Mucosa of gallbladder (tissue), 1 donor: ENCODE data around the gene SELENOW. TPM values are rescaled to one million over a fixed set of nuclear protein-coding genes. Genes with fewer than 3 reads are reported as not detected.
"Not testable (repeated sequence)": the region's sequence is repeated elsewhere in the genome, so short reads cannot be mapped to it uniquely, and the experiment has no call there.

ENCODE experiments used
- DNase-seq: peaks from one replicate; pipeline ENCODE4 v3.0.0-alpha.2; 2020; ENCODE audit warnings: low spot score
- total RNA-seq: library from RNA; stranded (reverse); gene quantifications from one replicate; pipeline ENCODE4 v1.2.1, GENCODE V29; 2021
- donor health status: DM: no; HTN: no; CAD: no.

The SELENOW gene
- total RNA-seq, 1 donor from 2014 or later = 469 TPM

- peak; percentile 53 for DNase-seq
Measured at GRCh38 chr19:47781590-47782262, 3.2 kb downstream of the SELENOW start.

- no peak for DNase-seq
Measured at GRCh38 chr19:47786566-47786965, 8.1 kb downstream of the SELENOW start.

GRCh38 chr19:47787307-47787706 lies 8.8 kb downstream of the SELENOW start:
- DNase-seq = not testable (repeated sequence)

DNA sequence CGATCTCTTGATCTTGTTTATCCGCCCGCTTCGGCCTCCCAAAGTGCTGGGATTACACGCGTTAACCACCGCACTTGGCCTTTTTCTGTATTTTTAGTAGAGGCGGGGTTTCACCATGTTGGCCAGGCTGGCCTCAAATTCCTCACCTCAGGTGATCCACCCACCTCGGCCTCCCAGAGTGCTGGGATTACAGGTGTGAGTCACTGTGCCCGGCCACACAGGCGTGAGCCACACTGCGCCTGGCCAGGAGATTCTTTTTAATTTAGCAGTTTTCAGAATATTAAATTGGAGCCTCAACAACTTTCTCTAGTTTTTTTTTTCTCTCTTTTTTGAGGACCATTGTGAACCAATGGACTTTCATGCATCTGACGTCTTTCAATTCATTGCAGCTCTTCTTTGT lies 11.3 kb downstream of the SELENOW start:
- not testable (repeated sequence) for DNase-seq

GRCh38 chr19:47790398-47790814 lies 11.9 kb downstream of the SELENOW start:
- peak; percentile 75 for DNase-seq

DNA sequence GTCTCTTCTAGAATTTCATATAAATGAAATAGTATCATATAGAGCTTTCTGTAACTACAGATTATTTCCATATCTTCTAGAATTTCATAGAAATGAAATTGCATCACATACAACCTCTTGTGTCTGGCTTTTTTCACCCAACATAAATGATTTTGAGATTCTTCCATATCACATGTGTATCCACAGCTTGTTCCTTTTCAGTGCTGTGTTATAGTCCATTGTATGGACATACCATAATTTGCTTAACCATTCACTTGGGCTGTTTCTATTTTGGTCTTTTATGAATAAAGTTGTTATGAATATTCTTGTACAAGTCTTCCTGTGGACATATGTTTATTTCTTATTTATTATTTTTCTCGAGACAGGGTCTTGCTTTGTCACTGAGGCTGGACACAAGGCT lies 14.1 kb downstream of the SELENOW start:
- no peak for DNase-seq

- no peak for DNase-seq
Measured at GRCh38 chr19:47794526-47794925, 16.0 kb downstream of the SELENOW start.

DNA sequence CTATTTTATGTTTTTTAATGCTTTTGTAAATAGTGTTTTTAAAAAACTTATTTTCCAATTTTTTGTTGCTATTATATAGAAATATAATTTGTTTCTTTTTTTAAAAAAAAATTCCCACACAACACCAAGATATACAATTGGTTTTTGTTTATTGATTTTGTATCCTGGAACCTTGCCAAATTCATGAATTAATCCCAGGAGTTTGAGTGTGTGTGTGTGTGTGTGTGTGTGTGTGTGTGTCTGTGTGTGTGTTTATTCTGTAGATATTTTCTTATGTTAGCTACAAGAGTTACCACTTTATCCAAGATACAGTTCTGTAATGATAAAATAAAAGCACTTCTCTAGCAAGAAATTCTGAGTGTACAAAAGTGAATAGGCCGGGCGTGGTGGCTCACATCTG lies 18.3 kb downstream of the SELENOW start:
- DNase-seq = no peak

GRCh38 chr19:47797996-47798903 lies 19.7 kb downstream of the SELENOW start:
- no peak for DNase-seq

DNA sequence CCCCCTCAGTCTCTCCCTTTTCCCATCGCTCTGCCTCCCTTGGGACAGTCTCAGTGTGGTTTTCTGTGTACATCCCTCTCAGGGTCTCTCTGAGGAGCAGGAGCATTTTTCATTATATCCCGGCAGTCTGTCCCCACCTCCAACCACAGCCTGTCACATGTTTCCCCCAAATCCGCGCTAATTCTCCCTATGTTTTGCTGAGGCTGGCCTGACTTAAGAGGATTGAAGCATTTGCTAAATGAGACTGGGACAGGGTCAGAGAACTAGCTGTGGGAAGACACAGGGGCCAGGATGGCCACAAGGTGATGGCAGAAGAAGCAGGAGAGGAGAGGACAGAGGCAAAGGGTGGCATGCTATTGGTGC lies 20.4 kb downstream of the SELENOW start:
- DNase-seq = no peak

GRCh38 chr19:47801270-47801669 lies 22.8 kb downstream of the SELENOW start:
- no peak for DNase-seq

- no peak for DNase-seq
Measured at GRCh38 chr19:47802521-47803043, 24.1 kb downstream of the SELENOW start.

GRCh38 chr19:47803148-47803547 lies 24.6 kb downstream of the SELENOW start:
- not testable (repeated sequence) for DNase-seq

DNA sequence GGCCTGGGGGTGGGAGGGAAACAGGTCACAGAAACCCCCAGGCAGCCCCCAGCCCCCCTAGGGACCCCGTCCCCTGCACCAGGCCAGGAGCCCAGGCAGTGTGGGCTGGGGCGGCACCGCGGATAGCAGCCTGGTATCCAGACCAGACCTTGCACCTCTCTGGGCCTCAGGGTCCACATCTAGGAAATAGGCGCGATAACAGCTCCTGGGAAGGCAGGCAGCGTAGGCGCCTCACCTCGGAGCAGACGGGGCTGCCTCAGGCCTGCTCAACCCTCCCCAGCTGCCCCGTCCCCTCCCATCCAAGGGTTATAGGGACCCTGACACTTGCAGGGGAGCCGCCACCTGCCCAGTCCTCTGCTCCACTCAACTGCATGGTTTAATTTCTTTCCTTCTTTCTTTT lies 25.2 kb downstream of the SELENOW start:
- not testable (repeated sequence) for DNase-seq

- not testable (repeated sequence) for DNase-seq
Measured at GRCh38 chr19:47804451-47804850, 25.9 kb downstream of the SELENOW start, which contains the start of gene TPRX1. TSS of gene TPRX1 (minus strand) at chr19:47804551. CDS start at chr19:47804539, 12 bp downstream.

DNA sequence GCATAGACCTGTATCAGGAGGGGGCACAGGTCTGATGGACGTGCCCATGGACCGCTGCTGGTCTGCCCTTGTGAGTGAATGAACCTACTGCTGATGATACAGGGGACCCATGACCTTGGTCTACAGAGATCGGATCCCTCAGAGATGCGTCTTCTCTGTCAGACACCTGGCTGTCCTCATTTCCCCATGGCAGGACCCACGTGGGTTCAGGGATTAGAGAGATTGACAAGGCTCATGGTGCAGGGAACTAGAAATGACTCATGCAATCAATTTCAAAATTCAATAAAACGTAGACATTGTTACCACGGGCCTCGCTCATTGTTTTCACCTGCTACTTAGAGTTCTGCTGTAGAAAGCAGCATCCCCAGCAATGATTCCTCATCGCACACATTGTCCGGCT lies 26.8 kb downstream of the SELENOW start:
- DNase-seq = peak; percentile 27

GRCh38 chr19:47806435-47806834 lies 27.9 kb downstream of the SELENOW start:
- no peak for DNase-seq

GRCh38 chr19:47813304-47813994 lies 34.9 kb downstream of the SELENOW start:
- DNase-seq = peak; percentile 52

- DNase-seq = no peak
Measured at GRCh38 chr19:47813995-47814328, 35.5 kb downstream of the SELENOW start.

- not testable (repeated sequence) for DNase-seq
Measured at GRCh38 chr19:47816270-47816669, 37.8 kb downstream of the SELENOW start.

GRCh38 chr19:47818221-47818620 lies 39.7 kb downstream of the SELENOW start:
- DNase-seq = not testable (repeated sequence)

- no peak for DNase-seq
Measured at GRCh38 chr19:47819858-47820257, 41.4 kb downstream of the SELENOW start.
